Glomerular visceral epithelial cell (primary cell): ENCODE data around the gene UBE2F.
A peak's percentile ranks its signal among the peaks of the same experiment; 100 is the strongest.
"Not testable (repeated sequence)": the region's sequence is repeated elsewhere in the genome, so short reads cannot be mapped to it uniquely, and the experiment has no call there.

Experiments used
- DNase-seq: peaks from one replicate; pipeline ENCODE4 v3.0.0-alpha.2; 2016; ENCODE audit errors: extremely low spot score

Gene UBE2F

GRCh38 chr2:237979331-237979730 lies 12.5 kb downstream of the UBE2F start:
- DNase-seq, result no peak

GRCh38 chr2:237980087-237980486 lies 13.3 kb downstream of the UBE2F start:
- no peak for DNase-seq

GRCh38 chr2:237980751-237981150 lies 13.9 kb downstream of the UBE2F start:
- peak; percentile 21 for DNase-seq

GRCh38 chr2:237981621-237982020 lies 14.8 kb downstream of the UBE2F start:
- not testable (repeated sequence) for DNase-seq

GRCh38 chr2:237982039-237982725 lies 15.4 kb downstream of the UBE2F start:
- DNase-seq, result no peak

GRCh38 chr2:237983922-237984321 lies 17.1 kb downstream of the UBE2F start:
- no peak for DNase-seq

- DNase-seq, result no peak
Observed at GRCh38 chr2:237987268-237987667, 20.5 kb downstream of the UBE2F start.

GRCh38 chr2:237993701-237994100 lies 26.9 kb downstream of the UBE2F start:
- DNase-seq, result no peak

- no peak for DNase-seq
Observed at GRCh38 chr2:237995036-237995435, 28.2 kb downstream of the UBE2F start.

- DNase-seq, result no peak
Observed at GRCh38 chr2:237996021-237996593, 29.3 kb downstream of the UBE2F start.

GRCh38 chr2:237997521-237997920 lies 30.7 kb downstream of the UBE2F start:
- no peak for DNase-seq

- DNase-seq, result no peak
Observed at GRCh38 chr2:237998530-237998929, 31.7 kb downstream of the UBE2F start.

GRCh38 chr2:238003234-238004031 lies 36.6 kb downstream of the UBE2F start:
- DNase-seq, result no peak

GRCh38 chr2:238004077-238004830 lies 37.4 kb downstream of the UBE2F start:
- DNase-seq, result no peak

- DNase-seq, result no peak
Observed at GRCh38 chr2:238005528-238005927, 38.7 kb downstream of the UBE2F start.

- DNase-seq, result no peak
Observed at GRCh38 chr2:238006510-238006909, 39.7 kb downstream of the UBE2F start.

GRCh38 chr2:238007924-238008323 lies 41.1 kb downstream of the UBE2F start:
- no peak for DNase-seq

- DNase-seq, result no peak
Observed at GRCh38 chr2:238009563-238009962, 42.7 kb downstream of the UBE2F start.

GRCh38 chr2:238010572-238010971 lies 43.8 kb downstream of the UBE2F start:
- no peak for DNase-seq

GRCh38 chr2:238013806-238014205 lies 47.0 kb downstream of the UBE2F start:
- DNase-seq, result no peak

- no peak for DNase-seq
Observed at GRCh38 chr2:238015705-238016104, 48.9 kb downstream of the UBE2F start.

- DNase-seq, result no peak
Observed at GRCh38 chr2:238016526-238016925, 49.7 kb downstream of the UBE2F start.
